Epidermal melanocyte (primary cell): ENCODE measurements around the gene ZBTB32.
A peak's percentile ranks its signal among the peaks of the same experiment; 100 is the strongest.
"Not testable (repeated sequence)": the region's sequence is repeated elsewhere in the genome, so short reads cannot be mapped to it uniquely, and the experiment has no call there.

ENCODE experiments used
- DNase-seq: peaks from one replicate; pipeline ENCODE4 v3.0.0; 2011; ENCODE audit warnings: low spot score; ENCODE audit not compliant: insufficient read length

Gene ZBTB32

GRCh38 chr19:35704218-35704617 lies at the start of gene ZBTB32:
TSS of gene ZBTB32 (plus strand) at chr19:35704558. CDS start at chr19:35714627, 10,069 bp downstream.
- no peak for DNase-seq

DNA sequence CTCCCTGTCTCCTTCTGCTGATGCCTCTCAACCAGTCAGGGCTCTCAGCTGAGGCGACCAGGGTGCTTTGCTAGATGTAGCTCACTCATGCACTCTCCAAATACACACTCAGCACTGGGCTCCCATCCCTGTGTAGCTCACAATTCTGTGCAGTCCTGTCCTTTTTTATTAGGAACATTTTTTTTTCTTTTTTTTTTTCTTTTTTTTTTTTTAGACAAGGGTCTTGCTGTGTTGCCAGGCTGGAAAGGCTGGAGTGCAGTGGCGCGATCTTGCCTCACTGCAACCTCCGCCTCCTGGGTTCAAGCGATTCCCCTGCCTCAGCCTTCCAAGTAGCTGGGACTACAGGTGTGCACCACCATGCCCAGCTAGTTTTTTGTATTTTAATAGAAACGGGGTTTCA lies 49.5 kb upstream of the ZBTB32 start:
- not testable (repeated sequence) for DNase-seq

DNA sequence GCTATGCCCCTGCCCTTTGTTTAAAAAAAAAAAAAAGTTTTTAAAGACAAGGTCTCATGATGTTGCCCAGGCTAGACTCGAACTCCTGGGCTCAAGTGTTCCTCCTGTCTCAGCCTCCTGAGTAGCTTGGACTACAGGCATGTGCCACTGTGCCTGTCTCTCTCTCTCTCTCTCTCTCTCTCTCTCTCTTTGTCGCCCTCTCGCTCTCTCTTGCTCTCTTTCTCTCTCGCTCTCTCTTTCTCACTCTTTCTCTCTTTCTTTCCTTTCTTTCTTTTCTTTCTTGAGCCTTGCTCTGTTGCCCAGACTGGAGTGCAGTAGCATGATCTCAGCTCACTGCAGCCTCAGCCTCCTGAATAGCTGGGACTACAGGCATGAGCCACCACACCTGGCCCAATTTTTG lies 48.8 kb upstream of the ZBTB32 start:
- no peak for DNase-seq

GRCh38 chr19:35656700-35657099 lies 47.7 kb upstream of the ZBTB32 start:
- no peak for DNase-seq

DNA sequence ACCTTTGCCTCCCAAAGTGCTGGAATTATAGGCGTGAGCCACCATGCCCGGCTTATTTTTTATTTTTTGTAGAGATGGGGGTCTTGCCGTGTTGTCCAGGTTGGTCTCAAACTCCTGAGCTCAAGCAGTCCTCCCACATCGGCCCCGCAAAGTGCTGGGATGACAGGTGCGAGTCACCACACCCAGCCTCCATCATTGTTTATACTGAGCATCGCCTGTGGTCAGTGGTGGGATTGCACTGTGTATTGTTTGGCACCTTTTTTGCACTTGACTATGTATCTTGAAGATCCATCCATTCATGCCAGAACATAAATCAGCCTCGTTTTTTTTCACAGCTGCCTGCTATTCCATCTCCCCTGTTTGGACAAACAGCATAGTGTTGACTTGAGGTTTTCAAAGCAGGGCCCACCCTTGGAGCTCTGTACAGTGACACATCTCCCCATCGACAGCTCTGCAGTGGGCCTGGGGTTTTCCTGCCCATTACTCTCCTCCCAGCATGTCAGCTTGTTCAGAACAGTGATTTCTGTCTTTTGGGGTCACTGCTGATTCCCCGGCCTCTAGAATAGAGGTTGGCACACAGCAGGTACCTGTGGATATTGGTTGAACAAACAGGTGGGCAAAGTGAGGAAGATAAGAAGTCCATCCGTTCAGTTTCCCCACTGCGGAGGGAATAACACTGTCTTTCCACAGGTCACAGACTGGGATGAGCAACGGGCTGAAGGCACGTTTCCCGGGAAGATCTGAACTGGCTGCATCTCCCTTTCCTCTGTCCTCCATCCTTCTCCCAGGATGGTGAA lies 46.3 kb upstream of the ZBTB32 start:
- DNase-seq: no peak

DNA sequence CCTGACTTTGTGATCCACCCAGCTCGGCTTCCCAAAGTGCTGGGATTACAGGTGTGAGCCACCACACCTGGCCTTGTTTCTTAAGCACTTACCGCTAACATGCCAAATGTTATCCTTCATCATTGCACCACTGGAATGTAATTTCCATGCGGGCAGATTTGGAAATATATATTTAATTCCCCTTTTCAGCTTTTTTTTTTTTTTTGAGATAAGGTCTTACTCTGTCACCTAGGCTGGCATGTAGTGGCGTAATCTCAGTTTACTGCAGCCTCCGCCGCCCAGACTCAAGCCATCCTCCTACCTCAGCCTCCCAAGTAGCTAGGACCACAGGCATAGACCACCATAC lies 42.4 kb upstream of the ZBTB32 start:
- no peak for DNase-seq

GRCh38 chr19:35663981-35664380 lies 40.4 kb upstream of the ZBTB32 start:
- DNase-seq: no peak

DNA sequence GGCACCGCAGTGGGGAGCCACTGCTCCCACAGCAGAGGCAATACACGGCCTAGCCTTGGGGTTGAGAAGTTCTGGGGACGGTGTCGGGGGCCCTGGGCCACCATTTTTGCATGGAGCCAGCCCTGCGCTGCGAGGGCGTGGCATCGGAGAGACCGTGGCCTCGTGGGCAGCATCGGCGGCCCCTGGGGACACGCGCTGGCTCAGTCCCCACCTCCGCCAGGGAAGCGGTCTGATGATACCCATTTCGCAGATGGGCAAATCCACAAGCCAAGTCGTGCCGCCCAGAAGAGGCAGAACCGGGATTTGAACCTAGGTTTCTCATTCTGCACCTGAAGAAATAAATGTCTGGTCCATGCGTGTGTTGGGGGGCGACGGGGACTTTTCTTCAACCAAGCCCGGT lies 39.2 kb upstream of the ZBTB32 start:
- DNase-seq: no peak

DNA sequence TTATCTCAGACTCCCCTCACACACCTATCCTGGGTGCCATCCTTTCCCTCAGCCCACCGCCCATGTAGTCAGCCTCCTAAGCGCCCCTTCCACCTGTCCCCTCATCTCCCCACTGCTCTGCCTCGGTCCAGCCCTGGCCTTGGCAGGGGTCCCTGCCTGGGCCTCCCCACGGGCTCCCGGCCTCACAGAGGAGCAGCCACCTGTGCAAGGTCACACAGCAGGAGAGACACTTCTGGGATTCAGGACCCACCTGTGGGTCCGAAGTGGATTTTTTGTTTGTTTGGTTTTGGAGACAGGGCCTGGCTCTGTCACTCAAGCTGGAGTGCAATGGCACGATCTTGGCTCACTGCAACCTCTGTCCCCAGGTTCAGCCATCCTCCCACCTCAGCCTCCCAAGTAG lies 38.8 kb upstream of the ZBTB32 start:
- no peak for DNase-seq

GRCh38 chr19:35666251-35666913 lies 38.0 kb upstream of the ZBTB32 start, which contains the start of gene UPK1A:
TSS of gene UPK1A (plus strand) at chr19:35666517. CDS start at chr19:35666813, 296 bp downstream.
- DNase-seq: no peak

DNA sequence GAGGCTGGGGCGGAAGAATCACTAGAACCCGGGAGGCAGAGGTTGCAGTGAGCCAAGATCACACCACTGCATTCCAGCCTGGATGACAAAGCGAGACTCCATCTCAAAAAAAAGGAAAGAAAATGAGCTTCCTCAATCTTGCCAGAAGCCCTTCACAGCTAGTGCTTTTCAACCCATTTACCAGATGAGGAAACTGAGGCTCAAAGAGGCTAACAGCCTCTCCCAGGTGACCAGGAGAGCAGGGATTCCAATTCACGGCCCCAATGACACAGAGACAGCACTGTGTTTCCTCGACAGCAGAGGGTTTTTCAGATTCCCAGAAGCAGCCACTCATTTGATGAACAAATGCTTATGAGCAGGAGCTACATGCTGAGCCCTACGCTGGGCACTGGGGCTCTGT lies 34.8 kb upstream of the ZBTB32 start:
- no peak for DNase-seq

DNA sequence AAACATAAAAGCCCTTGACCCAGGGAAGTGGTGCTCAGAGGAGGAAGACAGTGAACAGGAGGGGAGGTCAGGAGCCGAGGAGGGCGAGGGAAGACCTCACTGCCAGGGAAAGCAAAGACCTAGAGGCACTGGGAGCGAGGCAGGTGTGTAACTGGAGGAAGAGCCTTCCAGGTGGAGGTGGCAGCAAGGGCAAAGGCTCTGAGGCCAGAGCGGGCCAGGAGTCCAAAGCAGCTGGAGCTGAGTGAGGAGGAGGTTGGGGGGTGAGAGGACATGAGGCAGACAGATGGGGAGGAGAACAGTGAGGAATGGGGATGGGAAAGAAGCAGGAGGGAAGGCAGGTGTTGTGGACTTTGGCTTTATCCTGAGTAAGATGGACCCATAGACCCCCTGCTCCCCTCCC lies 34.4 kb upstream of the ZBTB32 start:
- no peak for DNase-seq

DNA sequence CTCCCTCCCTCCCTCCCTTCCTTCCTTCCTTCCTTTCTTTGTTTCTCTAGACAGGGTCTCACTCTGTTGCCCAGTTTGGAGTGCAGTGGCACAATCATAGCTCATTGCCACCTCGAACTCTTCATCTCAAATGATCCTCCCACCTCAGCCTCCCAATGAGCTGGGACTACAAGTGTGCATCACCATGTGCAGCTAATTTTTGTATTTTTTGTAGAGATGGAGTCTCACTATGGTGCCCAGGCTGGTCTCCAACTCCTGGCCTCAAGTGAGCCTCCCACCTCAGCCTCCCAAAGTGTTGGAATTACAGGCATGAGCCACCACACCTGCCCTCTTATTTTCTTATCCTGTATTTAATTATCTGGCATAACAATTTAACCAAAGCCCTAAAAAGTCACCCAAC lies 33.7 kb upstream of the ZBTB32 start:
- no peak for DNase-seq

GRCh38 chr19:35671818-35672217 lies 32.5 kb upstream of the ZBTB32 start:
- DNase-seq: no peak

DNA sequence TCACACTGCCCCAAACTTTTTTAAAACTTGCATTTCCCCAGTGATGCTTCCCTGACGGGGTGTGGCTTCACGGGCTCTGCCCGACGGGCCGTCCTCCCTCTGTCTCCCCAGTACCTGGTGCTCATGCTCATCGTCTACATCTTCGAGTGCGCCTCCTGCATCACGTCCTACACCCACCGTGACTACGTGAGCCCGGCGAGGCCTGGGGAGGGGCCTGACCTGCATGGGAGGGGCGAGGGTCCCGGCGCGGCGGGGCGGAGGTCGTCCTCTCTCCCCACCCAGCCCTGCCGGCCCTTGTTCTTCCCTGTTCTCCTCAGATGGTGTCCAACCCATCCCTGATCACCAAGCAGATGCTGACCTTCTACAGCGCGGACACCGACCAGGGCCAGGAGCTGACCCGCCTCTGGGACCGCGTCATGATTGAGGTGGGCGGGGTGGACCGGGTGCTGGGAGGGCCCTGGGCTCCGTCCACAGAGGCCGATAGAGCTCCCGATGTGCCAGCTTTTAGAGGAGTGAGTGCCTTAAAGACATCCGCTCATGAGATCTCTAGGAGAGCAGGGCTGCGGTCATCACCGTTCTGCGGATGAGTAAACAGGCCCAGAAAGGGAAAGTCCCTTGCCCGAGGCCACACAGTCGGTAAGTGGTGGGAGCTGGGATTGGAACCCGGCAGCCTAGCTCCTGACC lies 31.1 kb upstream of the ZBTB32 start:
- DNase-seq: peak; percentile 83

DNA sequence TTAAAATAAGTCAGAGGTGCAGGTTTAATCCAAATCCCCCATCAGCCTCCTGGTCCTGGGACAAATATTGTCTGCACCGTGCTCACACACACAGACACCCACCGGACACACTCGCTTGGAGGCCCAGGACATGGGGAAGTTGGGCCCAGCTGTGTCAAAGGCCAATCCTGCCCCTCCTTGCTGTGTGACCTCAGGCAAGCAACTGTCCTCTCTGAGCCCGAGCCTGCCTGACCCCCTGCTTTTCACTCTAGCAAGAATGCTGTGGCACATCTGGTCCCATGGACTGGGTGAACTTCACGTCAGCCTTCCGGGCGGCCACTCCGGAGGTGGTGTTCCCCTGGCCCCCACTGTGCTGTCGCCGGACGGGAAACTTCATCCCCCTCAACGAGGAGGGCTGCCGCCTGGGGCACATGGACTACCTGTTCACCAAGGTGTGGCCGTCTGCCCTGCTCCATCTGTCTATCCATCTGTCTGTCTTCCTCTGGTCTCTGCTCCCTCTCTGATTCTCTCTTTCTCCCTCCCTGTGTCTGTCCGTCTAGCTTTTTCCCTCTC lies 28.7 kb upstream of the ZBTB32 start:
- no peak for DNase-seq

DNA sequence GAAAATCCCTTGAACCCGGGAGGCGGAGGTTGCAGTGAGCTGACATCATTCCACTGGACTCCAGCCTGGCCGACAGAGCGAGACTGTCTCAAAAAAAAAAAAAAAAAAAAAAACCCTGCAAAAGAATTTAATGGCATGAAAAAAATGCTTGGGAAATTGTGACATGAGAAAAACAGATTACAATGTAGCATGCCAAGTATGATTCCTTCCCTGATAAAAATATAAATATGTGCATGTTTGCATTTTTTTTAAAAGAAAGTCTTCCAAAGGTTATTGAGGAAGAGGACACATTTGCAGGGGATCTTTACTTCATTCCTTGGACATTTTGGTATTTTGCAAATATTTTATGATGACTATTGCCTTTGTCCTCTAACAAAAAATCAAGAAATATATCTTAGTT lies 14.5 kb upstream of the ZBTB32 start:
- no peak for DNase-seq

GRCh38 chr19:35691106-35691505 lies 13.3 kb upstream of the ZBTB32 start:
- DNase-seq: not testable (repeated sequence)

GRCh38 chr19:35692010-35692409 lies 12.3 kb upstream of the ZBTB32 start:
- no peak for DNase-seq

GRCh38 chr19:35693422-35693821 lies 10.9 kb upstream of the ZBTB32 start:
- no peak for DNase-seq

- DNase-seq: peak; percentile 84
These were observed 10.3 kb upstream of the ZBTB32 start for GRCh38 chr19:35693835-35694599.
